Smooth muscle cell (in vitro differentiated cells): ENCODE data around the gene VPS13C. TPM values are rescaled to one million over a fixed set of nuclear protein-coding genes. Genes with fewer than 3 reads are reported as not detected.

Source experiments
- DNase-seq: peaks from one replicate; lab custom pipeline; 2025; ENCODE audit not compliant: unreplicated experiment; lab: John Stamatoyannopoulos, UW
- H2AFZ ChIP-seq: fragments of 200-600 bp; sonication (generic); 2 replicates; pipeline ENCODE4 v1.6.0; 2016; ENCODE audit warnings: antibody characterized with exemption, low read depth, mild to moderate bottlenecking
- H3F3A ChIP-seq: fragments of 200-600 bp; sonication (generic); 2 replicates; pipeline ENCODE4 v1.6.0; 2017; ENCODE audit warnings: antibody characterized with exemption, low read depth
- H3K27ac ChIP-seq: fragments of 200-600 bp; sonication (generic); 2 replicates; pipeline ENCODE4 v1.5.1; 2016; ENCODE audit warnings: low read depth, mild to moderate bottlenecking
- H3K27me3 ChIP-seq: fragments of 200-600 bp; sonication (generic); 2 replicates; pipeline ENCODE4 v1.6.1; 2016; ENCODE audit warnings: low read depth, mild to moderate bottlenecking
- H3K36me3 ChIP-seq: fragments of 200-600 bp; sonication (generic); 2 replicates; pipeline ENCODE4 v1.5.1; 2016; ENCODE audit warnings: low read depth
- H3K4me1 ChIP-seq: fragments of 200-600 bp; sonication (generic); 2 replicates; pipeline ENCODE4 v1.5.1; 2016; ENCODE audit warnings: low read depth
- H3K4me2 ChIP-seq: fragments of 200-600 bp; sonication (generic); 2 replicates; pipeline ENCODE4 v1.6.0; 2016; ENCODE audit warnings: mild to moderate bottlenecking
- H3K4me3 ChIP-seq: fragments of 200-600 bp; sonication (generic); 2 replicates; pipeline ENCODE4 v1.5.1; 2016; ENCODE audit warnings: mild to moderate bottlenecking
- H3K79me2 ChIP-seq: fragments of 200-600 bp; sonication (generic); 2 replicates; pipeline ENCODE4 v1.6.0; 2016; ENCODE audit warnings: low read depth, mild to moderate bottlenecking
- H3K9ac ChIP-seq: fragments of 200-600 bp; sonication (generic); 2 replicates; pipeline ENCODE4 v1.6.0; 2016; ENCODE audit warnings: low read depth
- H3K9me3 ChIP-seq: fragments of 200-600 bp; sonication (generic); replicated peaks from 2 replicates; pipeline ENCODE4 v1.5.1; 2016; ENCODE audit warnings: low read depth
- H4K20me1 ChIP-seq: fragments of 200-600 bp; sonication (generic); 2 replicates; pipeline ENCODE4 v1.6.0; 2016; ENCODE audit warnings: low read depth
- WGBS: methylation state at CpG from one replicate; pipeline ENCODE4 v1.1.7; 2016; ENCODE audit warnings: low lambda C conversion rate; 5-methylcytosine and 5-hydroxymethylcytosine counted together
- polyA plus RNA-seq: library from polyadenylated mRNA; unstranded; fragments of >200 nt; fragmentation: Nextera tagmentation; extraction: Ambion mirVana; gene quantifications from 2 replicates; pipeline ENCODE4 v1.2.1, GENCODE V29; 2016
- total RNA-seq: library from RNA; depleted of rRNA; stranded (reverse); fragments of >200 nt; gene quantifications from 2 replicates; pipeline ENCODE4 v1.2.3, GENCODE V29; 2014
- TF ChIP-seq, protein P1 (sequence below): fragments of 200-600 bp; sonication (generic); IDR thresholded peaks from 2 replicates; pipeline ENCODE4 v1.5.1; 2017; ENCODE audit warnings: borderline replicate concordance, mild to moderate bottlenecking, antibody characterized with exemption; ENCODE audit not compliant: insufficient read depth, poor library complexity, severe bottlenecking

The VPS13C gene
- total and polyA plus RNA-seq, 2 experiments from 2014 or later, result 2.8 to 33.8 TPM

DNA sequence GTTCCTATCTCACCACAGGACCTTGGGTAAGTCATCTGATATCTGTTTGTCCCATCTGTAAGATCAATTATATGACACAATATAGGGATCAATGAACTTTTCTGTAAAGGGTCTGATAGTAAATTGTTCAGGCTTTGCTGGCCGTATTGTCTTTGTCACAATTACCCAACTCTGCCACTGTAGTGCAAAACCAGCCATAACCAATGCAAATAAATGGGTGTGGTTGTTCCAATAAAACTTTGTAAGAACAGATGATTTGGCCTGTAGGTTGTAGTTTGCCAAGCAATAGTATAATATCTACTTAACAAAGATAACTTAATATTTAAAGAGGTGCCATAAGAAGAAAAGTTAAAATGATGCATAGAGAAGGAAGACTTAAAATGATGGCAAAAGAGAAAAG, 210.8 kb downstream of the VPS13C start:
- Histone ChIP-seq H3K4me1 (no peaks in the 10 kb centered on the region), H3K9me3 (no peaks in the 10 kb centered on the region), H3K79me2 (no peaks in the 10 kb centered on the region), H4K20me1 (no peaks in the 10 kb centered on the region), H3F3A (no peaks in the 10 kb centered on the region), H2AFZ (no peak overlapping the region), H3K36me3 (peaks cover 4% of the 10 kb centered on the region), H3K27me3 (peaks cover 20% of the 10 kb centered on the region), H3K9ac (no peak overlapping the region), H3K4me2 (no peak overlapping the region), H3K27ac (no peak overlapping the region), H3K4me3 (no peak overlapping the region)
- TF ChIP-seq, protein P1, sequence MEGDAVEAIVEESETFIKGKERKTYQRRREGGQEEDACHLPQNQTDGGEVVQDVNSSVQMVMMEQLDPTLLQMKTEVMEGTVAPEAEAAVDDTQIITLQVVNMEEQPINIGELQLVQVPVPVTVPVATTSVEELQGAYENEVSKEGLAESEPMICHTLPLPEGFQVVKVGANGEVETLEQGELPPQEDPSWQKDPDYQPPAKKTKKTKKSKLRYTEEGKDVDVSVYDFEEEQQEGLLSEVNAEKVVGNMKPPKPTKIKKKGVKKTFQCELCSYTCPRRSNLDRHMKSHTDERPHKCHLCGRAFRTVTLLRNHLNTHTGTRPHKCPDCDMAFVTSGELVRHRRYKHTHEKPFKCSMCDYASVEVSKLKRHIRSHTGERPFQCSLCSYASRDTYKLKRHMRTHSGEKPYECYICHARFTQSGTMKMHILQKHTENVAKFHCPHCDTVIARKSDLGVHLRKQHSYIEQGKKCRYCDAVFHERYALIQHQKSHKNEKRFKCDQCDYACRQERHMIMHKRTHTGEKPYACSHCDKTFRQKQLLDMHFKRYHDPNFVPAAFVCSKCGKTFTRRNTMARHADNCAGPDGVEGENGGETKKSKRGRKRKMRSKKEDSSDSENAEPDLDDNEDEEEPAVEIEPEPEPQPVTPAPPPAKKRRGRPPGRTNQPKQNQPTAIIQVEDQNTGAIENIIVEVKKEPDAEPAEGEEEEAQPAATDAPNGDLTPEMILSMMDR, result no peak
- no peak for DNase-seq
- WGBS, result 96% methylated on average over 1 of the region's 1 CpG

DNA sequence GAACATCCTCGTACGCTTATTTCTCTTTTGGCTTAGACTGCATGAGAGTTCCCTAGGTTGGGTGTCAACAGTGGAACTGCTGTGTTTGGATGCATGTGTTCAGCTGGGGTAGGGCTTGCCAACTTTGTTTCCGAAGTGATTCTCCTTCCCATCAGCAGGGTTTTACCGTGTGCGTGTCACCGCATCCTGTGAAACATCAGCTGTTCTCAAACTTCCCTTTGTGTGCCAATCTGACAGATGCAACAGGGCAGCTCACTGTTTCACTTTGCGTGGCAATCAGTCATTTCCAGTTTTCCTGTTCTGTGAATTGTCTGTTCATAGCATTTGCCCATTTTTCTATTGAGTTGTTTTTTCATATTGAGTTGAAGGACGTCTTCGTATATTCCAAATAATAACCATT, 218.8 kb downstream of the VPS13C start:
- no peaks in the 10 kb centered on the region for H4K20me1 ChIP-seq
- WGBS, result 81% methylated on average over 9 of the region's 9 CpGs
- H3K27me3 ChIP-seq, result peaks cover 29% of the 10 kb centered on the region

DNA sequence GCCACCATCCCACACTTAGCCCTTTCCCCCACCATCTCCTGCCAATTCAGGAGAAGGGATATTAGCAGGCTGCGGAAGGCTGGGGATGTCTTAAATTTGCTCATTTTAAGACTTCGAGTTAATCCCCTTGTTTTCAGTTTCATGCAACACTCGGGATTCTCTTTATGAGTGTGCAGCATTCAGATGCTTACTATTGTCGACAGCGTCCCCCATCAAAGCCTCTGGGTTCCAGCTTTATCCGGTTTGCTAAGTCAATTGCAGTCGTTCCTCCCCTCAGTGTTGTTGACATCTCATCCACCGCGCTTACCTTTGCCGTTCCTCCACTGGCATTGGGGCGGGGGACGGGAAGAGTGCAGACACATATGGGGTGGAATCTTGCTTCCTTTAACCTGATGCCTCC, 220.2 kb downstream of the VPS13C start:
- TF ChIP-seq, protein P1, result no peak
- WGBS, result 71% methylated on average over 12 of the region's 12 CpGs

More for the DNA sequence above, 218.8 kb downstream of the VPS13C start:
- no peaks in the 10 kb centered on the region for H3K36me3 ChIP-seq
- no peak overlapping the region for H3K4me3 ChIP-seq
- TF ChIP-seq, protein P1, result no peak
- no peaks in the 10 kb centered on the region for H3K4me1 ChIP-seq
- H3K9ac ChIP-seq, result no peak overlapping the region
- no peak for DNase-seq
- H3K4me2 ChIP-seq, result no peak overlapping the region
- H3K9me3 ChIP-seq, result no peaks in the 10 kb centered on the region
- no peaks in the 10 kb centered on the region for H3F3A ChIP-seq
- no peak overlapping the region for H2AFZ ChIP-seq
- H3K79me2 ChIP-seq, result no peaks in the 10 kb centered on the region
- H3K27ac ChIP-seq, result no peak overlapping the region

DNA sequence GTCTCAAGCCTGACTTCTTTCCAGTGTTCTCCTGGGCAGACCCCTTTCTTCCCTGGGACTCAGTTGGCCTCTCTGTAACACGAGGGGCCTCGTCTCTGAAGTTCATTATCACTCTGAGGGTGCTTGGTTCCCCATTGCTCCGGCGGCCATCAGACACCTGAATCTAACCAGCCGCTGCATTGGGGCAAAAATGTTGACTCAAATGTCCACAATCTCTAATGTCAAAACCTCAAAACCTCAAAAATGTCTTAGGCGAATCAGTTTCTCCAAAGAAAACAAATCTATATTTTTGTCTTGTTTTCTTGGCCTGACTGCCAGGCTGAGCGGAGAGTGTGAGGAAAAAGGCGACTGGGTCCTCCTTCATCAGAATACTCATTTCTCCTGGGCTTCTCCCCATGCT, 220.7 kb downstream of the VPS13C start:
- Histone ChIP-seq H3K4me3 (no peak overlapping the region), H3K36me3 (no peaks in the 10 kb centered on the region), H3K27me3 (peaks cover 12% of the 10 kb centered on the region), H3F3A (no peaks in the 10 kb centered on the region), H3K4me1 (no peaks in the 10 kb centered on the region), H3K4me2 (no peak overlapping the region), H3K79me2 (no peaks in the 10 kb centered on the region), H3K9ac (no peak overlapping the region), H4K20me1 (no peaks in the 10 kb centered on the region), H3K27ac (no peak overlapping the region), H3K9me3 (no peaks in the 10 kb centered on the region), H2AFZ (no peak overlapping the region)
- 64% methylated on average over 8 of the region's 8 CpGs for WGBS
- no peak for DNase-seq
- TF ChIP-seq, protein P1, result no peak

More for the DNA sequence above, 220.2 kb downstream of the VPS13C start:
- H3K27ac ChIP-seq, result no peak overlapping the region
- no peak overlapping the region for H3K9ac ChIP-seq
- no peaks in the 10 kb centered on the region for H3K9me3 ChIP-seq
- peaks cover 16% of the 10 kb centered on the region for H3K27me3 ChIP-seq
- H4K20me1 ChIP-seq, result no peaks in the 10 kb centered on the region
- H3F3A ChIP-seq, result no peaks in the 10 kb centered on the region
- no peaks in the 10 kb centered on the region for H3K79me2 ChIP-seq
- no peak overlapping the region for H3K4me2 ChIP-seq
- no peaks in the 10 kb centered on the region for H3K36me3 ChIP-seq
- H2AFZ ChIP-seq, result no peak overlapping the region
- H3K4me1 ChIP-seq, result no peaks in the 10 kb centered on the region
- DNase-seq, result no peak
- H3K4me3 ChIP-seq, result no peak overlapping the region
